Mammary epithelial cell (primary cell): Measurements from ENCODE around the gene MRPL14.

ENCODE experiments used
- EZH2 ChIP-seq: IDR thresholded peaks from 2 replicates; pipeline ENCODE4 v1.6.1; 2012; ENCODE audit warnings: low read length, inconsistent platforms, borderline replicate concordance
- TF ChIP-seq, protein P1 (sequence below), 2 donors: IDR thresholded peaks in 1 of 2; conservative IDR thresholded peaks in 1 of 2; 2 replicates each; pipeline ENCODE4 v1.5.1; 2011 to 2012; ENCODE audit warnings: inconsistent platforms in 2 of 2, low read length in 2 of 2, mild to moderate bottlenecking in 2 of 2, control low read depth in 1 of 2, low read depth in 1 of 2; ENCODE audit not compliant: insufficient read depth in 1 of 2; ENCODE audit errors: extremely low read depth in 1 of 2

DNA sequence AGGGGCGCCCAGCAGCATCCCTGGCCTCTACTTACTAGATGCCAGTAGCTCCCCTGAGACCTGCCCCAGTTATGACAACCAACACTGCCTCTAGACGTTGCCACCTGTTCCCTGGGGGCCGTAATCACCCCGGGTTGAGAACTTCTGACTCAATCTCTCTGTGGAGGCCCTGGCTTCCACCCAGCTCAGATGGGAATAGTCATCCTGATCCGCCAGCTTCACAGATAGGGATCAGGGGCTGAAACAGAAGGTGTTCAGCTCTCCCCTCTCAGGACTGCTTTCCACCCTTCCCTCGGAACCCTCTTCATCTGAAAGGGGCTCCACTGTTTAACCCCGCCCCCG is 34.7 kb upstream of the MRPL14 start:
- TF ChIP-seq, protein P1, sequence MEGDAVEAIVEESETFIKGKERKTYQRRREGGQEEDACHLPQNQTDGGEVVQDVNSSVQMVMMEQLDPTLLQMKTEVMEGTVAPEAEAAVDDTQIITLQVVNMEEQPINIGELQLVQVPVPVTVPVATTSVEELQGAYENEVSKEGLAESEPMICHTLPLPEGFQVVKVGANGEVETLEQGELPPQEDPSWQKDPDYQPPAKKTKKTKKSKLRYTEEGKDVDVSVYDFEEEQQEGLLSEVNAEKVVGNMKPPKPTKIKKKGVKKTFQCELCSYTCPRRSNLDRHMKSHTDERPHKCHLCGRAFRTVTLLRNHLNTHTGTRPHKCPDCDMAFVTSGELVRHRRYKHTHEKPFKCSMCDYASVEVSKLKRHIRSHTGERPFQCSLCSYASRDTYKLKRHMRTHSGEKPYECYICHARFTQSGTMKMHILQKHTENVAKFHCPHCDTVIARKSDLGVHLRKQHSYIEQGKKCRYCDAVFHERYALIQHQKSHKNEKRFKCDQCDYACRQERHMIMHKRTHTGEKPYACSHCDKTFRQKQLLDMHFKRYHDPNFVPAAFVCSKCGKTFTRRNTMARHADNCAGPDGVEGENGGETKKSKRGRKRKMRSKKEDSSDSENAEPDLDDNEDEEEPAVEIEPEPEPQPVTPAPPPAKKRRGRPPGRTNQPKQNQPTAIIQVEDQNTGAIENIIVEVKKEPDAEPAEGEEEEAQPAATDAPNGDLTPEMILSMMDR (conservative IDR thresholded peaks at IDR 0.05 in 1 of 2, IDR thresholded peaks at IDR 0.05 in 1 of 2; ENCODE audit: extremely low read depth in 1 of 2, insufficient read depth in 1 of 2, low read depth in 1 of 2, low read length in 2 of 2) = no peak
- no peak for TF ChIP-seq EZH2
